ENCODE data around the gene GNPAT. TPM values are rescaled to one million over a fixed set of nuclear protein-coding genes. Genes with fewer than 3 reads are reported as not detected.

The GNPAT gene
- total RNA-seq, 1 experiment from 2014 or later = 32.3 TPM

DNA sequence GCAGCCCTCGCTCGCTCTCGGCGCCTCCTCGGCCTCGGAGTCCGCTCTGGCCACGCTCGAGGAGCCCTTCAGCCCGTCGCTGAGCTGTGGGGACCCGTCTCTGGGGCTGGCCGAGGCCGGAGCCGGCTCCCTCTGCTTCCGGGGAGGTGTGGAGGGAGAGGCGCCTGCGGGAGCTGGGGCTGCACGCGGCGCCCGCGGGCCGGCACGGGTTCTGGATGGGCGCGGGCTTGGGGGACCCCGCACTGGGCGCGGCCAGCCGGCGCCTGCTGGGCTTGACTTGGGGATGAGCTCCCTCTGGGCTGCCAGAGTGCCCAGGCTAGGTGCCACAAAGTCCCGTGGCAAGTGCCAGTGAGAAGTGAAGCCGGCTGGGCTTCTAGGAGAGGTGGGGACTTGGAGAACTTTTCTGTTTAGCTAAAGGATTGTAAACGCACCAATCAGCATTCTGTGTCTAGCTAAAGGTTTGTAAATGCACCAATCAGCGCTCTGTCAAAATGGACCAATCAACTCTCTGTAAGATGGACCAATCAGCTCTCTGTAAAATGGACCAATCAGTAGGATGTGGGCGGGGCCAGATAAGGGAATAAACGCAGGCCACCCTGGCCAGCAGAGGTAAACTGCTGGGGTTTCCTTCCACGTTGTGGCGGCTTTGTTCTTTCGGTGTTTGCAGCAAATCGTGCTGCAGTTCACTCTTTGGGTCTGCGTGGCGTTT is 76.4 kb downstream of the GNPAT start:
- DNase-seq (ENCODE audit: low spot score) = no peak

GRCh38 chr1:231318015-231318355 is 77.0 kb downstream of the GNPAT start:
- DNase-seq (ENCODE audit: low spot score) = no peak

DNA sequence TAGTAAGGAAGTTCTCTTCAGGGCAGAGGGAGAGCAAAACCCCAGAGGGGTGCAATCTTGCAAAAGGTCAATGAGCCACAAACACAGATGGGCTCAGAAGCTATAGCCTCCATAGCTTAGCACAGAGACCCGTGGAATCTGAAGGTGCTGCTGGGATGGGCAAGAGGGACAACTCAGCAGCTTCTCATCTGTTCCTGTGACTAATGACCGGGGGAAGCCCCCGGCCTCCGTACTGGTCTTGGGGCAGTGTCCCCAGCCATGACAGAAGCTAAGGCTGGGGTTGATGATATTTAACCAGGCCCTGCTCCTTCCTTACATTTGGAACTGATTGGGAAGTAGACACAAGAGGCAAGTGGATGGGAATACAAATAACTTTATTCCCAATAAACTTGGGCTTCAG is 77.6 kb downstream of the GNPAT start:
- DNase-seq (ENCODE audit: low spot score) = no peak

- no peak for DNase-seq (ENCODE audit: low spot score)
Observed at GRCh38 chr1:231319080-231319479, 78.1 kb downstream of the GNPAT start.

DNA sequence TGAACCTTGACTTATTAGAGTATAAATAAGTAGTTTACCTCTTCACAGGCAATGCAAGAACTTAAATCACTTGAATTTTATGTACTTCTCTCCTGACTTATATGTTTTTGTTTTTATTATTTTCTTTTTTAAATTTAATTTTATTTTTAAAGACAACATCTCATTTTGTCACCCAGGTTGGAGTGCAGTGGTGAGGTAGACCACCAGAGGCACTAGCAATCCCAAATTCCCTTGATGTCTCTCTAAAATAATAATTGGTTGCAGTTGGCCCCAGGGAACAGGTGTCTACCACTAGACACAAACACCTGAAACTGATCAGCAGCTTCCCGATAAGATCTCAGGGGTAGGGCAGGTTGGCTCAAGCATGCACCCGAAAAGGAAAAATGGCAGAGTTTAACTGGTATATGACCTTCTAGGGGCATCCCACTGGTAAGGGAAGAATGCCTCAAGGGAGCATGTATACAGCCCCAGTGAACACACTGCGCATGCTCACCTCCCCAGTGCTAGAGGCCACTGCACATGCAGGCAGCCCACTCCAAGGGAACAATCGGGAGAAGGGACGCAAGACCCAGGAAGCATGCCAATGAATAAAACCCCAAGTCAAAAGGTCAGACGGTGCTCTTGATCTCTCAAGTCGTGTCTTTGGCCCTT is 82.0 kb downstream of the GNPAT start:
- DNase-seq (ENCODE audit: low spot score) = no peak

DNA sequence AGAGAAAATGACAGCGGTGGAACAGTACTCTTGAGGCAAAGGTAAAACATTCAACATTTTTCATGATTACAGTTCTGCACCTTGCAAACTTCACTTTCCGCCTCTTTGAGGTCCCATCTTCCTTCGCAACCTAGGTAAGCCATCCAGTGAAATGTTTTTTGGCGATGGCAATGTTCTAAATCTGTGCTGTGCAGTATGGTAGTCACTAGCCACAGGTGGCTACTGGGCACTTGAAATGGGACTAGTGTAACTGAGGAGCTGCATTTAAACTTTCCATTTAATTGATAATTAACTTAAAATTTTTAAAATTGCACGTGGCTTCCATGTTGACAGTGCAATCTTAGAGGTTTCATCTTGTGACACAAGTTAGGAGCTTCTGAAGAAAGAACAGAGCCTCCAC is 83.6 kb downstream of the GNPAT start:
- no peak for DNase-seq (ENCODE audit: low spot score)

GRCh38 chr1:231326248-231326647 is 85.2 kb downstream of the GNPAT start:
- no peak for DNase-seq (ENCODE audit: low spot score)

Small RNAs within 50 kb of the gene (small RNA-seq; reads per million reads assigned to genes)
- gene RNA5SP80 = not detected

Other genes with a start within 250 kb of the GNPAT start
- 16.7 and 19.8 TPM in 2 replicates for gene FAM89A, start 201.0 kb upstream of the GNPAT start, total RNA-seq (2014; rRNA removed; shearing (Covaris generic))
- 0.03 and 0.05 TPM in 2 replicates for gene TRIM67, start 79.2 kb upstream of the GNPAT start, total RNA-seq (2014; rRNA removed; shearing (Covaris generic))
- gene EXOC8, start 96.6 kb downstream of the GNPAT start, total RNA-seq (2014; rRNA removed; shearing (Covaris generic)) = 11.0 and 11.6 TPM in 2 replicates
- gene SPRTN, start 97.1 kb downstream of the GNPAT start, total RNA-seq (2014; rRNA removed; shearing (Covaris generic)) = 19.6 and 28.7 TPM in 2 replicates
- gene EGLN1, start 181.1 kb downstream of the GNPAT start, total RNA-seq (2014; rRNA removed; shearing (Covaris generic)) = 21.1 and 21.8 TPM in 2 replicates